DND-41 (cell line): ENCODE measurements around the gene C1orf210.

Source experiments
- ATAC-seq: fragments of 200-7000 bp; cut with Tn5 transposase; 3 replicates; pipeline ENCODE4 v1.9.1; 2021; ENCODE audit warnings: low read depth; ENCODE audit not compliant: insufficient read depth
- DNase-seq: peaks from one replicate; pipeline ENCODE4 v3.0.0-alpha.2; 2020
- H2AFZ ChIP-seq: 2 replicates; pipeline ENCODE4 v1.6.0; 2012; ENCODE audit warnings: low read depth, low read length
- H3K27ac ChIP-seq: 2 replicates; pipeline ENCODE4 v1.5.1; 2012; ENCODE audit warnings: low read length, inconsistent platforms
- H3K27me3 ChIP-seq: fragments of 200-600 bp; sonication (generic); 2 replicates; pipeline ENCODE4 v1.6.0; 2012; ENCODE audit warnings: low read length, mild to moderate bottlenecking, inconsistent platforms; ENCODE audit not compliant: insufficient read depth, poor library complexity
- H3K36me3 ChIP-seq: 2 replicates; pipeline ENCODE4 v1.5.1; 2012; ENCODE audit warnings: low read length, inconsistent platforms; ENCODE audit not compliant: insufficient read depth
- H3K4me1 ChIP-seq: 2 replicates; pipeline ENCODE4 v1.5.1; 2012; ENCODE audit warnings: mild to moderate bottlenecking, low read length; ENCODE audit not compliant: insufficient read depth
- H3K4me2 ChIP-seq: 2 replicates; pipeline ENCODE4 v1.6.0; 2012; ENCODE audit warnings: mild to moderate bottlenecking, moderate library complexity, low read length, inconsistent platforms; ENCODE audit not compliant: insufficient read depth
- H3K4me3 ChIP-seq, 2 experiments: fragments of 200-600 bp in 1 of 2; shearing (Covaris generic) in 1 of 2; 2 replicates each; pipeline ENCODE4 v1.5.1; 2012 to 2016; ENCODE audit warnings: inconsistent platforms in 2 of 2, low read length in 2 of 2, mild to moderate bottlenecking in 2 of 2, low read depth in 1 of 2, moderate library complexity in 1 of 2
- H3K79me2 ChIP-seq: 2 replicates; pipeline ENCODE4 v1.6.0; 2012; ENCODE audit warnings: low read length, inconsistent platforms; ENCODE audit not compliant: insufficient read depth
- H3K9ac ChIP-seq: 2 replicates; pipeline ENCODE4 v1.6.0; 2012; ENCODE audit warnings: low read depth, mild to moderate bottlenecking, inconsistent platforms, low read length, moderate library complexity
- H3K9me3 ChIP-seq: 2 replicates; pipeline ENCODE4 v1.5.1; 2012; ENCODE audit warnings: low read length, moderate library complexity, mild to moderate bottlenecking, inconsistent platforms; ENCODE audit not compliant: insufficient read depth, severe bottlenecking
- H4K20me1 ChIP-seq: 2 replicates; pipeline ENCODE4 v1.6.0; 2012; ENCODE audit warnings: low read length; ENCODE audit not compliant: insufficient read depth
- CTCF ChIP-seq: IDR thresholded peaks from 2 replicates; pipeline ENCODE4 v1.5.1; 2012; ENCODE audit warnings: borderline replicate concordance, low read length, moderate library complexity, mild to moderate bottlenecking; ENCODE audit not compliant: poor library complexity, severe bottlenecking; ENCODE audit errors: extremely low read depth
- EZH2 ChIP-seq: IDR thresholded peaks from 3 replicates; pipeline ENCODE4 v1.6.1; 2012; ENCODE audit warnings: borderline replicate concordance, low read depth, mild to moderate bottlenecking, moderate library complexity, low read length, inconsistent platforms; ENCODE audit not compliant: severe bottlenecking

The C1orf210 gene

GRCh38 chr1:43329995-43330751, 44.8 kb upstream of the C1orf210 start:
- no peaks in the 10 kb centered on the region for H4K20me1 ChIP-seq
- H2AFZ ChIP-seq = peak overlapping the region; percentile 42; the same call in 1 of the 2 replicates
- DNase-seq (peak; percentile 14), ATAC-seq (peak; percentile 44; the same call in 1 of the 3 replicates)
- no peak overlapping the region for H3K27ac ChIP-seq
- no peaks in the 10 kb centered on the region for H3K36me3 ChIP-seq
- H3K4me3 ChIP-seq = no peak overlapping the region
- H3K79me2 ChIP-seq = no peaks in the 10 kb centered on the region
- H3K9me3 ChIP-seq = peaks cover 14% of the 10 kb centered on the region
- H3K4me2 ChIP-seq = no peak overlapping the region
- no peaks in the 10 kb centered on the region for H3K4me1 ChIP-seq
- TF ChIP-seq CTCF (no peak), EZH2 (no peak)
- no peak overlapping the region for H3K9ac ChIP-seq
- no peaks in the 10 kb centered on the region for H3K27me3 ChIP-seq

GRCh38 chr1:43327549-43328292, 42.3 kb upstream of the C1orf210 start:
- Histone ChIP-seq H3K4me2 (no peak overlapping the region), H3K79me2 (no peaks in the 10 kb centered on the region), H3K4me1 (no peaks in the 10 kb centered on the region), H3K27me3 (no peaks in the 10 kb centered on the region), H4K20me1 (no peaks in the 10 kb centered on the region), H3K27ac (no peak overlapping the region), H3K9me3 (peaks cover 14% of the 10 kb centered on the region), H3K36me3 (no peaks in the 10 kb centered on the region), H3K9ac (no peak overlapping the region), H3K4me3 (no peak overlapping the region), H2AFZ (no peak overlapping the region)
- no peak for TF ChIP-seq EZH2
- no peak for TF ChIP-seq CTCF
- no peak for ATAC-seq
- no peak for DNase-seq

GRCh38 chr1:43325381-43325780, 40.0 kb upstream of the C1orf210 start:
- H3K9ac ChIP-seq = no peak overlapping the region
- no peak overlapping the region for H3K4me3 ChIP-seq
- H3K4me2 ChIP-seq = no peak overlapping the region
- no peaks in the 10 kb centered on the region for H4K20me1 ChIP-seq
- TF ChIP-seq CTCF (no peak), EZH2 (no peak)
- H3K4me1 ChIP-seq = no peaks in the 10 kb centered on the region
- ATAC-seq (no peak), DNase-seq (no peak)
- H3K27me3 ChIP-seq = no peaks in the 10 kb centered on the region
- H3K9me3 ChIP-seq = peaks cover 14% of the 10 kb centered on the region
- H3K36me3 ChIP-seq = no peaks in the 10 kb centered on the region
- no peaks in the 10 kb centered on the region for H3K79me2 ChIP-seq
- no peak overlapping the region for H3K27ac ChIP-seq
- H2AFZ ChIP-seq = no peak overlapping the region
